ENCODE results near the gene COL5A1.

COL5A1 gene

DNA sequence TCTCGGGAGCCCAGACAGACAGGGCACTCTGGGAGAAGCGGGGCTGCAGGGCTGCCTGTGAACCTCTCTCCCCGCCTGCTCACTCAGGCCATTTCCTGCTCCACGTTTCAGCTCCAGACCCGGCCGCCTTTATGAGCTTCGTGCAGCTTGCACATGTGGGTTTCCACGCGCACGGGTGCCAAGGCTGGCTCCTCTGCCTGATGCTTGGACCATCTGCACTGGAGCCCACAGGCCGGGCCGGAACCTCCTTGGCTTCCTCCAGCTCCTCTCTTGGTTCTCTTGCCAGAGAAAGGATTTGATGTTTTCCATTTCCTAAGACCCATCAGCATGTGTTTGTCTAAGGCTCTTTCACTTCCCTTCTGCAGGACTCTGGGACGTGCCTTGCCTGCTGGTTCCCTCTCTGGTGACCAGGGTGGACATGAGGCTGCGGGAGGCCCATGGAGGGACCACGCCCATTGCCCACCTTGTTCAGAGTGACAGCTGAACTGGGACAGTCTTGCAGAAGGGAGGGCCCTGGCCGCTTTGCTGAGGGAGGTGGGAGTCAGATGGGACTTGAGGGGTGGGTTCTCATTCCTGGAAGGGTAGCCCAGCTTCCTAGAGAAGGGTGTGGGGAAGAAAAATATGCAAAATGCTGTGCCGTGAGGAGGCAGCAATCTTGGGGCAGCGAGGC lies 23.3 kb upstream of the COL5A1 start:
- TF ChIP-seq, protein P1, sequence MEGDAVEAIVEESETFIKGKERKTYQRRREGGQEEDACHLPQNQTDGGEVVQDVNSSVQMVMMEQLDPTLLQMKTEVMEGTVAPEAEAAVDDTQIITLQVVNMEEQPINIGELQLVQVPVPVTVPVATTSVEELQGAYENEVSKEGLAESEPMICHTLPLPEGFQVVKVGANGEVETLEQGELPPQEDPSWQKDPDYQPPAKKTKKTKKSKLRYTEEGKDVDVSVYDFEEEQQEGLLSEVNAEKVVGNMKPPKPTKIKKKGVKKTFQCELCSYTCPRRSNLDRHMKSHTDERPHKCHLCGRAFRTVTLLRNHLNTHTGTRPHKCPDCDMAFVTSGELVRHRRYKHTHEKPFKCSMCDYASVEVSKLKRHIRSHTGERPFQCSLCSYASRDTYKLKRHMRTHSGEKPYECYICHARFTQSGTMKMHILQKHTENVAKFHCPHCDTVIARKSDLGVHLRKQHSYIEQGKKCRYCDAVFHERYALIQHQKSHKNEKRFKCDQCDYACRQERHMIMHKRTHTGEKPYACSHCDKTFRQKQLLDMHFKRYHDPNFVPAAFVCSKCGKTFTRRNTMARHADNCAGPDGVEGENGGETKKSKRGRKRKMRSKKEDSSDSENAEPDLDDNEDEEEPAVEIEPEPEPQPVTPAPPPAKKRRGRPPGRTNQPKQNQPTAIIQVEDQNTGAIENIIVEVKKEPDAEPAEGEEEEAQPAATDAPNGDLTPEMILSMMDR (IDR thresholded peaks at IDR 0.05; ENCODE audit: unreplicated experiment in 3 of 3): no peak
- H3K27ac Mint-ChIP-seq: peak overlapping the region in 1 of 3 experiments; percentile 17
- H3K4me1 Mint-ChIP-seq: peaks cover 7% of the 10 kb centered on the region
- no peaks in the 10 kb centered on the region for H3K36me3 Mint-ChIP-seq (ENCODE audit: low read depth)
- no peak overlapping the region for H3K4me3 Mint-ChIP-seq
- peaks cover 8% of the 10 kb centered on the region for H3K27me3 Mint-ChIP-seq (ENCODE audit: low read depth)
- H3K9me3 Mint-ChIP-seq: peaks cover 10% of the 10 kb centered on the region

- Mint-ChIP-seq H3K27me3 (ENCODE audit: low read depth) (peaks cover 8% of the 10 kb centered on the region), H3K27ac (no peak overlapping the region), H3K36me3 (ENCODE audit: low read depth) (no peaks in the 10 kb centered on the region), H3K9me3 (peaks cover 6% of the 10 kb centered on the region), H3K4me1 (peaks cover 8% of the 10 kb centered on the region), H3K4me3 (no peak overlapping the region)
- TF ChIP-seq, protein P1 (IDR thresholded peaks at IDR 0.05; ENCODE audit: unreplicated experiment in 3 of 3): no peak
Observed at GRCh38 chr9:134618833-134619447, 22.7 kb upstream of the COL5A1 start.

DNA sequence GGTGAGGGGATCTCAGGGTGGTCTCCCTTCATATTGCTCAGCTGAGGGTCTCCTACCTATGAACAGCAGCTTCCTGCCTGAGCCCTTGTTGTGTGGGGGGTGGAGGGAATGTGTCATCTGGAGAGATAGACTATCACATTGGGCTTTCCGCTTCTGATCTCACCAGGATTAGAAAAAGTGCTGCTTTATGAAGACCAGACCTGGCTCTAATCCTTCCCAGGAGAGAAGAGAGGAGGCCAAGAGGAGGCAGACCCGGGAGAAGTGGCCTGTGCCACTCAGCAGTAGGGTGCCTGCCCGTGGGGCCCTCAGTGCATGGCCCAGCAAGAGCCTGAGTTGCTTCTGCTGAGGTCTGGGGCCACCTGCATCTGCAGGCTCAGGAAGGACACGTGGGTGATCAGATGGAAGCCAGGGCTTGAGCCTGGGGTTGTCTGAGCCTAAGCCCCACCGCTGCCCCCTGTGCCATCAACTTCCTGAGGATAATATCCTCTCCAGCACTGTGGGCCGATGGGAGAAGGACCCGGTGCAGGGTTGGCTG lies 22.1 kb upstream of the COL5A1 start:
- Mint-ChIP-seq H3K27ac (no peak overlapping the region), H3K36me3 (ENCODE audit: low read depth) (no peaks in the 10 kb centered on the region), H3K27me3 (ENCODE audit: low read depth) (peaks cover 8% of the 10 kb centered on the region), H3K4me3 (no peak overlapping the region), H3K9me3 (peaks cover 4% of the 10 kb centered on the region), H3K4me1 (peaks cover 14% of the 10 kb centered on the region)
- TF ChIP-seq, protein P1 (IDR thresholded peaks at IDR 0.05; ENCODE audit: unreplicated experiment in 3 of 3): no peak

GRCh38 chr9:134619983-134620661 lies 21.5 kb upstream of the COL5A1 start:
- peaks cover 4% of the 10 kb centered on the region for H3K9me3 Mint-ChIP-seq
- H3K4me3 Mint-ChIP-seq: no peak overlapping the region
- H3K27me3 Mint-ChIP-seq (ENCODE audit: low read depth): peaks cover 8% of the 10 kb centered on the region
- peaks cover 19% of the 10 kb centered on the region for H3K4me1 Mint-ChIP-seq
- no peak overlapping the region for H3K27ac Mint-ChIP-seq
- TF ChIP-seq, protein P1 (IDR thresholded peaks at IDR 0.05; ENCODE audit: unreplicated experiment in 3 of 3): no peak
- no peaks in the 10 kb centered on the region for H3K36me3 Mint-ChIP-seq (ENCODE audit: low read depth)

DNA sequence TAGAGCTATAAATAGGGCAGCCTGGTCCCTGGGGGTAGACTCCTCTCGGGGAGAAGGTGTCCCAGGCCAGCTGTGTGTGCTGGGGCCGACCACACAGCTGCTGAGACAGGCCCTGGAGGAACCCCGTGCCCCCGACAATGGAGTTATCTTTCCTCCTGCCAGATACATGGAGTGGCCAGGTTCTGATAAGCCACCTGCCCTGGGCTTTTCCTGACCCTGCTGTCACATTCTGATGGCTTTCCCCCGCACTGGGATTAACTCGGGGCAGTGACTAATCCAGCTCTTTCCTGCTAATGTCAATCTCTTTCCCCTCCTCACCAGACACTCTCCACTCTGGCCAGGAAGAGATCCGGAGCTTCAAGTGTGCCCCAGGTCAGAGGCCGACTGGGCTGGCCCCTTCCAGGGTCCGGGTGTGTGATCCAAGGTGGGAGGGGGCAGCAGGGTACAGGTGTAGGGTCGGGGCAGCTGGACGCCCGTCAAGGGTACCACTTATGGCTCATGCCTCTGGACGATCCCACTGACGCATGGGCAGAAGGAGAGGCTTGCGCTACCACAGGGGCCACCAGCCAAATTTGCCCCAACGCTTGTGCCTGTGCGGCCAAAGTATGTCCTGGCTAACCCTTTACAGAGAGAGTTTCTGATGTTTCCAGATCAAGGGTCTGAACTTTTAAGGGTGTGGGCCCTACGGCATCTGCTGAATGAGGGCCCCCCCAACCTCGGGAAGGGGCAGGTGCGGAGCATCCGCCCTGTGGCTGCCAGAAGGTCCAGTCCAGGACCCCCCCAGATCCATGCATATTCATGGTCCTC lies 20.6 kb upstream of the COL5A1 start:
- H3K4me1 Mint-ChIP-seq: peaks cover 28% of the 10 kb centered on the region
- no peak overlapping the region for H3K27ac Mint-ChIP-seq
- no peaks in the 10 kb centered on the region for H3K36me3 Mint-ChIP-seq (ENCODE audit: low read depth)
- peaks cover 12% of the 10 kb centered on the region for H3K27me3 Mint-ChIP-seq (ENCODE audit: low read depth)
- TF ChIP-seq, protein P1 (IDR thresholded peaks at IDR 0.05; ENCODE audit: unreplicated experiment in 3 of 3): no peak
- H3K9me3 Mint-ChIP-seq: no peaks in the 10 kb centered on the region
- no peak overlapping the region for H3K4me3 Mint-ChIP-seq

Data from nephron (organoid).